Renal pelvis (tissue), 4 donors: ENCODE results near the gene SLC22A15. TPM values are rescaled to one million over a fixed set of nuclear protein-coding genes. Genes with fewer than 3 reads are reported as not detected.

Source experiments
- DNase-seq: peaks from one replicate; pipeline ENCODE4 v3.0.0-alpha.2; 2013
- polyA plus RNA-seq, 3 donors: library from polyadenylated mRNA; unstranded; fragments of 120-200 nt; gene quantifications; one replicate each; pipeline ENCODE4 v1.2.1, GENCODE V29; 2013; ENCODE audit not compliant: insufficient read length in 3 of 3

Gene SLC22A15
- polyA plus RNA-seq, 3 donors = 4.8 to 7.8 (median 5.8) TPM

- DNase-seq = no peak
Measured at GRCh38 chr1:116104667-116105066, 128.4 kb downstream of the SLC22A15 start.

- DNase-seq = no peak
Measured at GRCh38 chr1:116105996-116106395, 129.7 kb downstream of the SLC22A15 start.

- no peak for DNase-seq
Measured at GRCh38 chr1:116106646-116107045, 130.3 kb downstream of the SLC22A15 start.

DNA sequence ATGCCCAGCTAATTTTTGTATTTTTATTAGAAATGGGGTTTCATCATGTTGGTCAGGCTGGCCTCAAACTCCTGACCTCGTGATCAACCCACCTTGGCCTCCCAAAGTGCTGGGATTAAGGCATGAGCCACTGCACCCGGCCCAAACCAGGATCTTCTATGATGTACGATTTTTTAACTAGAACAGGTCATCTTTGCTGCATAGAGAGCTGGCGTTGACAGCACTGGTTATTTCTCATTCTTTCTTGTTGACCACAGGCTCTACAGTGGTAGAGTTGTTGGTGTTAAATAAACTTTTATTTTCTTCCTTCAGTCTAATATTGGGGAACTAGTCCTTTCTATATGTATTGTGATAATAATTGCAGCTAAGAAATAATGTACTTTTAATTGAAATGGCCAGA is 131.1 kb downstream of the SLC22A15 start:
- DNase-seq = no peak

DNA sequence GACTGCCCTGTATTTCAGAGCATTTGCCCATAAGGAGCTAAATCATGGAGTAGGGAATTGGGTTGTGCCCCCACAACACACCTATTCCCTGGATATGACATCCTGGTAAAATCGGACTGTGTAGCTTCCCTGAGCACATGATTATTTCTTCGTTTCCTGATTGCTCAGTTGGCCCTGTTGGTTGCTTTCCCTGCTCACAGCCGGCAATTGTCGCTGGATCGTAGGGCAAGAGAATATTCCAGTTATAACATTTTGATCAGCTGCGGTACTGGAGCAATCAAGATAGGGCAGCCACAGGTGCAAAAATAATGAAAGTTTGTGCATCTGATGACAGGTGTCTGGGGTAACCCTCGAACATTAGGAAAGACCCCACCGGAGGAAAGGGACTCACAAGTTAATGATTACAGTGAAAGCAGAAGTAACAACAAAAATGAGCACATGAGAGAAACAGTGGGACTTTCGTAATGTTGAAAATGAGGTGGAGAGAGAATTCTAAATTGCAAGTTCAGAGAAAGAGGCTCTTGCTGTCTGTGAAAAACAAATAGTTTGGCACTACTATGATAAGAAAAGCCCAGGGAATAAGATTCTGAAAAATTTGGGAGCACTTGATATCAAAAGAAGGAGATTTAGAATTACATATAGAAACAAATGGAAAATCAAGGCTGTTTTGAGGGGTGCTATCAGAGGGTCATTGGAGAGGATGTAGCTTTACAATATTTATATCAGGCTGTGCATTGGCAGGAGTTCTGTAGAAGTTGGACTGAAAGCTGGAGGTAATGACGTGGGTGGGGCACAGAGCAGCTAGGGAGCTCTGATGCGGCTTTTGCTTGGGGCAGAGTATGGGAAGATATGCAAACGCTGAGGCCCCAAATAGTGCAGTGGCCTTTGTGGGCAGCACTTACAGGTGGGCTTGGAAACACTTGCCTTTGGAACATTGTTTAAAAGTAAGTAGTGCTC is 134.5 kb downstream of the SLC22A15 start, which contains the start of gene MAB21L3:
Gene MAB21L3 (plus strand): TSS at position 833 of the 957 bp plus-strand sequence. CDS start 1,217 bp downstream, outside the sequence.
- no peak for DNase-seq

DNA sequence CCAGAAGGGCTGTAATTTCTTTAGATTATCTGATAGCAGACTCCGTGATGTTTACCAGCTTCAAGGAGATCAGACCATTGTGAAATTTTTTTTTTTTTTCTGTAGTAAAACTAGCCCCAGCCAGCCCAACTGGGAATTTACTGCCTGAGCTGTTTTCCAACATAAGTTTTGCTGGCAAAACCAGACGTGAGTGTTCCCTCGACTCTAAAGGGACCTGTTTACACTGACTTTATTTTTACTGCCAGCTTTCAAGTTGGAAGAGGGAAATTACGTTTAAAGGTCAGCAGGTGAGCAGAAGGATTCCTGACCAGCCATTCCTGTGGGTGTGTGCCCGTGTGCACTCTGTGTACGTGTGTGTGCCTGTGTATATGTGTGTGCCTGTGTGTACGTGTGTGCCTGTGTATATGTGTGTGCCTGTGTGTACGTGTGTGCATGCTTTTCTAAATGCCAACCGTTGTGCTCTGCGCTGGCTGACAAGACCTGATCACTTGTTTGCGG is 135.3 kb downstream of the SLC22A15 start:
- DNase-seq = peak; percentile 17

DNA sequence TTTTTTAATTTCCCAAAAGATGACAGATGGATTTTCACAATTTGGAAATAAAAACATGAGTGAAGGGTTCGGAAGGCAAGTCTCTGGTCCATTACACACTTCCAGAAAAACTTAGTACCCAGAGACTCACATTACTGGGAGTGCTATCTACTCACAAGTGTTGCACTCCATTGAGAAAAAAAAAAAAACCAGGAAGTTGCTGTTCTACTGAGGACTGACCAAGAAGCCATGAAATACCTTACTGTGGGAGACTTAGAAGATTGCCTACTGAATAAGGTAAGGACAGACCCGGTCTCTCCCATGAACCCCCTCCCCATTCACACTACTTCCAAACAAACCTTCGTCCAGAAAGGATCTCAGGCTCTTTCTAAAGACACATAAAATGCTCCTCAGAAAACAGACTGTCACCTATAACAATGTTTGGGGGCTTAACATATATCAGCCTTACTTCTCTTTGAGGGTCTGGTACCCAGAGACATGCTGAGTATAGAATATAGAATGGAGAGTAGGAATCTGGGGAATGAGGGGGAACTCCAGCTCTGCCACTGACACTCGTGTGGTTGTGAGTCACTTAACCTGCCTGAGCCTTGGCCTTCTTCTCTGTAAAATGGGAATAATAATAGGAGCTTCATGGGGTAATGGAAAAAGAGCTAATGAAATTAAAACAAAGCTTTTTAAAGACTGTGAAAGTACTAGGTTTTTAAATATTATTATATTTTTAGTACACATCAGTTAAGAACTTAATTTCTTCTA is 136.3 kb downstream of the SLC22A15 start:
- DNase-seq = no peak

DNA sequence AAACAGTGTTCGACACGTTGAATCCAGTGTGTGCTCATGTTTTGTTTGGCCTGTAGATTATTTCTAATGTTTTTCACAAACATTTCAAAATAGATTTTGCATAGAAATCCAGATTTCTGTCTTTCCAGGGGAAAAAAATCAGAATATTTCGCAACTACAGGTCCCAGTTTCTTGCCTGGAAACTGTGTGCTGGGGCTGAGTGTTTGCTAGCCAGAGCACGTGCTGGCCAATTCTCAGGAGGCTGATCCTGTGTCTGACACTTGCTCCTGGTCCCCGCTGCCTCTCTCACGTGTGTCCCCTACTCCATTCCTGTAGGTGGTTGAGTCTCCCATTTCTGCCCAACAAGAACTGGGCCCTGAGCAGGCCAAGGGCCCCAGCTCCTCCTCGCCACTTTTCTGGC is 137.3 kb downstream of the SLC22A15 start:
- no peak for DNase-seq

DNA sequence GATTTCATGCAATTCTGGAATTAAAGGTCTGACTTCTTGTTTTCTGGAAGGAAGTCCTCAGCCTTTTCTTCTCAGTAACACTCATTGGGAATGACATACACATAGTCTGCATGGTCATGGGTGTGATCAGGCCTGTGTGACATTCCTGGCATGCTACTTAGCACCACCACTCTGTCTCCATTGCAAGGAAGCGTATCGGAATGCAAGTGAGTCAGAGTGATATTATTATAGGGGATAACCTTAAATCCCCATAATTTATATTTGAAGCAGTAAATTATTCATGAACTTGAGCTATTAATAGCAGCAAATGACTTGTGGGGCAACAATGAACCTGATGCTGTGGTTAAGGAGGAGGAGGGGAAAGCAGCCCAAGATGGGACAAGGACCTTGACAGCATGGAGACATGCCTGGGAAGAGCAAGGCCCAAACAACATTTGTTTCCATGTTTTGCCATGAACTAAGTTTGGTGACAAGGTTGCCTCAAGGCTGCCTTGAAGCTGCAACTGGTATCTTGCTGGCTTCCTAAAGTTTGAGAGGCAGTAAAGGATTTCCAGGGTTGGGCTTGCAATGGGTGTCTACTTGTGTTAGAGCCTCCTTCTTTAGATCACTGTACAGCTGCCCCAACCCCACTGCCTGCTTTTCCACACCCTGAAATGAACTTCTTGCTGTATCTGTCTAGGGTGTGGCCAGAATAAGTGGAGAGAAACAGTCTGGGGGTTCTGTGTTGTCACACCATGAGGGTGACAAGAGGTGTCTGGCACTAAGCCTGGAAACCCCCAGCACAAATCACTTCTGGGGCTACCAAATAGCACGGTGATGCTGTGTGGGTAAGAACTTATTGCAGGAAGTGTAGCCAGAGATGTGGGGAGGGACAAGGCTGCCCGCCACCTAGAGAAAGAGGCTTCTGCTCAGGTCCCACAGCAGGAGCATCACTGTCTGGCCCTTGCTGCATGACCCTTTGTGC is 139.4 kb downstream of the SLC22A15 start:
- DNase-seq = no peak

DNA sequence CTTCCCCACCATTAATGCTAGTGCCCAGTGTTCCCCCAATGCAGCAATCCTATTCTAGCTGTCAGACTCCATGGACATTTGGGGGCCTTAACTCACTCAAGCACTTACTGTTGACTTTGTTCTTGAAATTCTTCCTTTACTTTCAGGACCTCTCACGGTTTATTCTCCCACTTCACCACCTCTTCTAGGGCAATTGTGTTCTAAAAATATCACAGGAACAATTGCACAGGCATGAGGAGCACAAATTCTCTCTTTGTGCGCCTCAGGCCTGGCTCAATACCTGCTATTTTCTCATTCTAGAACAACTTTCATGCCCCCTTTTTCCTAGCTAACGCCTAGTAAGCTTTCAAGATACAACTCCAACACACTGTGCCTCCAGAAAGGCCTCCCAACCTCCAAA is 142.2 kb downstream of the SLC22A15 start:
- no peak for DNase-seq

Other genes with a start within 250 kb of the SLC22A15 start
- 1 to 10 TPM in 2 of 3 donors, under 1 TPM in 1; 0.97 to 1.0 (median 1.0) TPM for gene CASQ2, start 207.8 kb upstream of the SLC22A15 start, polyA plus RNA-seq
- not detected for gene NHLH2, start 135.4 kb upstream of the SLC22A15 start, polyA plus RNA-seq
- gene MAB21L3, start 134.9 kb downstream of the SLC22A15 start, polyA plus RNA-seq = 1 to 10 TPM in 1 of 3 donors, under 1 TPM in 2; 0.67 to 1.1 (median 0.73) TPM